Neural progenitor cell (in vitro differentiated cells): ENCODE data around the gene CROCC2. TPM values are rescaled to one million over a fixed set of nuclear protein-coding genes. Genes with fewer than 3 reads are reported as not detected.

Source experiments
- DNase-seq: peaks from one replicate; pipeline ENCODE4 v3.0.0-alpha.2; 2016; ENCODE audit warnings: low spot score
- H2AFZ ChIP-seq: fragments of 200-600 bp; sonication (generic); replicated peaks from 2 replicates; pipeline ENCODE4 v1.6.1; 2016; ENCODE audit warnings: antibody characterized with exemption
- H3F3A ChIP-seq: fragments of 200-600 bp; sonication (generic); 2 replicates; pipeline ENCODE4 v1.6.1; 2016; ENCODE audit warnings: antibody characterized with exemption, low read depth
- H3K27ac ChIP-seq: fragments of 200-600 bp; sonication (generic); 2 replicates; pipeline ENCODE4 v1.5.1; 2016; ENCODE audit warnings: mild to moderate bottlenecking
- H3K27me3 ChIP-seq: fragments of 200-600 bp; sonication (generic); 2 replicates; pipeline ENCODE4 v1.6.1; 2016; ENCODE audit warnings: mild to moderate bottlenecking, moderate library complexity
- H3K36me3 ChIP-seq: fragments of 200-600 bp; sonication (generic); 2 replicates; pipeline ENCODE4 v1.5.1; 2016
- H3K4me1 ChIP-seq: fragments of 200-600 bp; sonication (generic); 2 replicates; pipeline ENCODE4 v1.6.1; 2016; ENCODE audit warnings: mixed run types
- H3K4me2 ChIP-seq: fragments of 200-600 bp; sonication (generic); 2 replicates; pipeline ENCODE4 v1.6.1; 2016
- H3K4me3 ChIP-seq: fragments of 200-600 bp; sonication (generic); 2 replicates; pipeline ENCODE4 v1.5.1; 2016
- H3K79me2 ChIP-seq: fragments of 200-600 bp; sonication (generic); 2 replicates; pipeline ENCODE4 v1.6.1; 2016; ENCODE audit warnings: low read depth
- H3K9ac ChIP-seq: fragments of 200-600 bp; sonication (generic); 2 replicates; pipeline ENCODE4 v1.6.1; 2016
- H3K9me3 ChIP-seq: fragments of 200-600 bp; sonication (generic); 2 replicates; pipeline ENCODE4 v1.5.1; 2016; ENCODE audit warnings: low read depth
- H4K20me1 ChIP-seq: fragments of 200-600 bp; sonication (generic); 2 replicates; pipeline ENCODE4 v1.6.1; 2016; ENCODE audit warnings: low read depth
- H3K27ac Mint-ChIP-seq: 3 replicates; pipeline ENCODE4 v1.8.0; 2021; ENCODE audit warnings: mixed read lengths
- H3K27me3 Mint-ChIP-seq: 2 replicates; pipeline ENCODE4 v1.8.0; 2022; ENCODE audit warnings: low read depth, mild to moderate bottlenecking, inconsistent platforms, moderate library complexity, mixed read lengths; ENCODE audit not compliant: insufficient read depth
- H3K36me3 Mint-ChIP-seq: 3 replicates; pipeline ENCODE4 v1.8.0; 2021; ENCODE audit warnings: mixed read lengths
- H3K4me1 Mint-ChIP-seq: 3 replicates; pipeline ENCODE4 v1.8.0; 2021; ENCODE audit warnings: mixed read lengths
- H3K4me3 Mint-ChIP-seq: 3 replicates; pipeline ENCODE4 v1.8.0; 2021; ENCODE audit warnings: mild to moderate bottlenecking, moderate library complexity, mixed read lengths
- H3K9me3 Mint-ChIP-seq: 3 replicates; pipeline ENCODE4 v1.8.0; 2020; ENCODE audit warnings: mixed read lengths
- CTCF ChIP-seq: fragments of 200-600 bp; sonication (generic); IDR thresholded peaks from 2 replicates; pipeline ENCODE4 v1.5.1; 2017; ENCODE audit warnings: antibody characterized with exemption, mild to moderate bottlenecking
- EZH2 ChIP-seq: fragments of 200-600 bp; sonication (generic); IDR thresholded peaks from 2 replicates; pipeline ENCODE4 v1.6.1; 2017; ENCODE audit warnings: antibody characterized with exemption, mild to moderate bottlenecking, moderate library complexity
- EZH2phosphoT487 ChIP-seq: fragments of 200-600 bp; sonication (generic); IDR thresholded peaks from 2 replicates; pipeline ENCODE4 v1.6.1; 2017; ENCODE audit warnings: antibody characterized with exemption
- total RNA-seq: library from RNA; depleted of rRNA; stranded (reverse); fragments of >200 nt; gene quantifications from 2 replicates; pipeline ENCODE4 v1.2.3, GENCODE V29; 2015; ENCODE audit warnings: low replicate concordance

CROCC2 gene
- total RNA-seq, 1 donor from 2014 or later = not detected

GRCh38 chr2:240917009-240917683 is 11.0 kb downstream of the CROCC2 start:
- no peak overlapping the region for H3K27ac ChIP-seq
- H3K9me3 ChIP-seq = no peaks in the 10 kb centered on the region
- peaks cover 27% of the 10 kb centered on the region for H3K27me3 ChIP-seq
- Mint-ChIP-seq H3K4me1 (no peaks in the 10 kb centered on the region), H3K27ac (no peak overlapping the region), H3K4me3 (no peak overlapping the region), H3K36me3 (no peaks in the 10 kb centered on the region), H3K27me3 (peaks cover 12% of the 10 kb centered on the region), H3K9me3 (no peaks in the 10 kb centered on the region)
- peak overlapping the region; percentile 72 for H3K4me2 ChIP-seq
- no peaks in the 10 kb centered on the region for H3K79me2 ChIP-seq
- H4K20me1 ChIP-seq = no peaks in the 10 kb centered on the region
- no peak overlapping the region for H2AFZ ChIP-seq
- H3K4me3 ChIP-seq = peak overlapping the region; percentile 31
- H3K9ac ChIP-seq = no peak overlapping the region
- peaks cover 12% of the 10 kb centered on the region for H3K4me1 ChIP-seq
- H3K36me3 ChIP-seq = no peaks in the 10 kb centered on the region
- TF ChIP-seq EZH2 (no peak), EZH2phosphoT487 (no peak), CTCF (no peak)
- H3F3A ChIP-seq = no peaks in the 10 kb centered on the region
- no peak for DNase-seq

- Mint-ChIP-seq H3K9me3 (no peaks in the 10 kb centered on the region), H3K27ac (no peak overlapping the region), H3K4me3 (no peak overlapping the region), H3K4me1 (no peaks in the 10 kb centered on the region), H3K36me3 (no peaks in the 10 kb centered on the region), H3K27me3 (peaks cover 11% of the 10 kb centered on the region)
- Histone ChIP-seq H3F3A (no peaks in the 10 kb centered on the region), H3K9me3 (no peaks in the 10 kb centered on the region), H4K20me1 (no peaks in the 10 kb centered on the region), H3K79me2 (no peaks in the 10 kb centered on the region), H2AFZ (no peak overlapping the region), H3K9ac (no peak overlapping the region), H3K4me2 (no peak overlapping the region), H3K36me3 (no peaks in the 10 kb centered on the region), H3K4me3 (no peak overlapping the region), H3K4me1 (peaks cover 12% of the 10 kb centered on the region), H3K27me3 (peaks cover 27% of the 10 kb centered on the region), H3K27ac (no peak overlapping the region)
- DNase-seq = no peak
- TF ChIP-seq CTCF = no peak
- TF ChIP-seq EZH2 = no peak
- no peak for TF ChIP-seq EZH2phosphoT487
Observed at GRCh38 chr2:240917684-240918257, 11.6 kb downstream of the CROCC2 start.

- Histone ChIP-seq H3K4me1 (peaks cover 12% of the 10 kb centered on the region), H3F3A (no peaks in the 10 kb centered on the region), H4K20me1 (no peaks in the 10 kb centered on the region), H2AFZ (no peak overlapping the region), H3K9ac (no peak overlapping the region), H3K27ac (no peak overlapping the region), H3K79me2 (no peaks in the 10 kb centered on the region), H3K9me3 (no peaks in the 10 kb centered on the region), H3K27me3 (peaks cover 27% of the 10 kb centered on the region), H3K36me3 (no peaks in the 10 kb centered on the region), H3K4me2 (no peak overlapping the region), H3K4me3 (no peak overlapping the region)
- Mint-ChIP-seq H3K27me3 (peaks cover 6% of the 10 kb centered on the region), H3K36me3 (no peaks in the 10 kb centered on the region), H3K9me3 (no peaks in the 10 kb centered on the region), H3K4me1 (no peaks in the 10 kb centered on the region), H3K4me3 (no peak overlapping the region), H3K27ac (no peak overlapping the region)
- TF ChIP-seq CTCF = no peak
- no peak for TF ChIP-seq EZH2phosphoT487
- no peak for TF ChIP-seq EZH2
- DNase-seq = no peak
Observed at GRCh38 chr2:240918258-240919091, 12.3 kb downstream of the CROCC2 start.
